NCI-H146 treated with DMSO at 0.1 percent for 48 hours (cell line): ENCODE measurements around the gene SWAP70.

ENCODE experiments used
- DNase-seq: peaks from one replicate; lab custom pipeline; 2025; ENCODE audit not compliant: unreplicated experiment; lab: John Stamatoyannopoulos, UW

Gene SWAP70

DNA sequence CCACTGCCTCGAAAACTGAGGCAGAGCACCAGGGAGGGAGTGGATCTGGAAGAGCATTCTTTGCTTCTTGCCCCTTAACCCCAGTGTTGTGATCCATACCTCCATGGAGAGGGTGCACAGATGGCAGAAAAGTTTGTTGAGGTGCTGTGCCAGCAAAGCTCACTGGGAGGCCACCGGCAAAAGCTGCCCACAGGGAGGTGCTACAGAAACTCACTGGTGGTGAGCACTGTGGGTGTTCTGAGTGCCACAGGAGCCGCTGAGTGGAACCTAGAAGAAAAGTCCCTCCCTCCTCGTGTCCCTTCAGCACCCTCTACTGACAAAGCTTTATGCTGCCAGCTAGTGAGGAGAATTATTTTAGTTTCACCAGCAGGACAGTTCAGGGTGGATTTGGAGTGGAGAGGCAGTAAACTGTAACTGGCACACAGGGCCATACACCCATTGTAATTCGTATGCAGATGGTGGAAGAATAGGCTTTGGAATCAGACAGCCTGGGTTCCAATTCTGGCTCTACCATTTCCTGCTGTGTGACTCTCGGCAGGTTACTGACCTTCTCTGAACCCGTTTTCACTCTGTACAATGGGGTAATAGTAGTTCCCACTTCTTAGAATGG, 84.6 kb downstream of the SWAP70 start:
- peak; percentile 29 for DNase-seq

DNA sequence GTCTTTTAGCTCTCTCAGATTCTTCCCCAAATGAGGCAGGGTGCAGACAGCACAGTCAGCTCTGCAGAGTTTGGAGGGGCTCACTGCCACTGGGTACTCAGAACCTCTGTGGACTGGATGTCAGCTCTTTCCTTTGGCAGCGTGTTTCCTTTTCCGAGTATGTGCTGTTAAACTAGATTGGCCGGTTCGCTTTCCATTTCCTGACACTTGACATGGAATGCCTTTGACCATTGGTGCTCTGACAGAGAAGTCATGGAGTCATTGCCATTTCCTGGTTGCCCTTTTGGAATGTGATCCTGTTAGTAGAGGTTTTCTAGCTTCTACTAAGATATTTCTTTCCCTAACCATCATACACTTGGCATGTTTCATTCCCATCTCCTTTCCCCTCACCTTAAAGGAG, 86.7 kb downstream of the SWAP70 start:
- no peak for DNase-seq

DNA sequence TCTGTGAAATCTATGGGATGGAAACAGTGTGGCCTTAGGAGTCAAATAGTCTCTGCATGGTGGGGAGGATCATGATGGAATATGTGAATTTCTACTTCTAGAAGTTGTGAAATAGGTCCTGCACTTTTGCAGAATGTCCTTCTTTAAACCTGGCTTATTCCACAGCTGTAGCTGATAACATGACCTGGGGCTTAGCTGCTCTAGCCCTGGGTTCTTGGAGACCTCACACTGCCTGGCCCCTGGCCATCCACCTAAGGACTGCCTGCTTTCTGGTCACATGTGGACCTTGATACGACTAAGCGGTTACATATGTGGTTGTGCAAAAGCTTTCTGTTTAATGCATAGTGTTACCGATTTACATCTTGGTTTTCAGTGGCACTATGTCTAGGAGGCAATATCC, 88.2 kb downstream of the SWAP70 start:
- DNase-seq: no peak

DNA sequence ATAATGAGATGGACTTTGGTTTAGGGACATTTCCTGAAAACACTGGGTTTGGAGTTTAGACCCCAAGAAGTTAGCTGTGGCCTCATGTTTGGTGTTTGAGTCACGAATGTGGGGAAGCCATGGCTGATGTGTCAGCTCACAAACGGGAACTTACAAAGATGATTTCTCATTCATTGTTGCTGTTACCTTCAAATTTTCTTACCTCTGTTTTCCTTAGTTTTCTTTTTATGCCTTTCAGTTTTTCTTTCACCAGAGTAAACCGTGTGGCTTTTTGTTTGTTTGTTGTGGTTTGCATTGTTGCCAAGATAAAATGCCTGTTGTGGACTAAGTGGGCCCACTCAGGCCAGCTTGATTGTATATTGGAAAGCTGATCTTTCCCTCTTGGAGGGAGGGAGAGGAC, 89.1 kb downstream of the SWAP70 start:
- DNase-seq: no peak

DNA sequence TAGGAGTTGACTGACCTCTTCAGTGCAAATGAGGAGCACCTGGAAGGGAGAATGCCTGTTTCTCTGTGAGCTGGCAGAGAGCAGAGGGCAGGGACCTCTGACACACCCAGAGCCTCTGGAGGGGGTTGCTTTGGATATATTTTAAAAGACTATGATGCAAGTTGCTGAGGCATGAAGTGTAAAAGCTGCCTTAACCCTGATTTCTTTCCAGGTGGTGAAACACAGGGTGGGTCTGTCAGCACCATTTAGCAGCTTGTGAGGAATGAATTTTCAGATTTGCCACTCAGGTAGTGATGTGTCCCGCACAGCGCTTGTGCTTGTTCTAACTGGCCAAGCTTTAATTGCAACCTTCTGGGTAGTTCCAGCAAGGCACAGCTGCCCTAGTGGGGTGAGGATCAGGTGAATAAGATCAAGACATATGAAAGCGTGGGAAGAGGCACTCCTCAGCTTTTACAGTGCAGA, 90.2 kb downstream of the SWAP70 start:
- DNase-seq: no peak

DNA sequence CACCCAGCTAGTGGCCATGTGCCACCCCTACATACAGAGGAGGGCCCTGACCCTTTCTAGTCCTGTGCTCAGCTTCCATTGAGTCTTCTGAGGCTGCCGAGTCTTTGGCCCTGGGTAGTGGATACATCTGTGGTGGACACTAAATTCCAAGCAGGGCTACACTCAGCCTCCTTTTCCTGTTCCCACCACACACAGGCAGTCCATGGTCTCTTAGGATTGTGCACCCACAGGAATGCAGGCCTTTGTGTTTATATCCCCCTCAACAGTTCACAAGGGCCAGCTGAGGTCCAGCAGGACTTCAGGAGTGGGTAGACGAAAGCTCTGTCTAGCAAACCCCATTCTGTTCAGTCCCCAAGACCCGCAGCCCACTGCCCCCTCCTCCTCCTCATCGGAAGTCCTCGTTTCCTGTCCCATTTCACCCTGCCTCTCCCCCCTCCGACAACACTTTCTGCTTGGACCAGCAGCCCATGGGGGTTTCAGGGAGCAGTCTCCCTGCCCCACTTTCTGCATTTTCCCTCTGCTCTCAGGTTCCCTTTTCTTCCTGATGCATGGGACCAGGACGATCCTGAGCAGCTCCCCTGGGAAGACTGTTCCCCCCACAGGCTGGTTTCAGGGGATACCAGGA, 91.8 kb downstream of the SWAP70 start:
- DNase-seq: no peak

DNA sequence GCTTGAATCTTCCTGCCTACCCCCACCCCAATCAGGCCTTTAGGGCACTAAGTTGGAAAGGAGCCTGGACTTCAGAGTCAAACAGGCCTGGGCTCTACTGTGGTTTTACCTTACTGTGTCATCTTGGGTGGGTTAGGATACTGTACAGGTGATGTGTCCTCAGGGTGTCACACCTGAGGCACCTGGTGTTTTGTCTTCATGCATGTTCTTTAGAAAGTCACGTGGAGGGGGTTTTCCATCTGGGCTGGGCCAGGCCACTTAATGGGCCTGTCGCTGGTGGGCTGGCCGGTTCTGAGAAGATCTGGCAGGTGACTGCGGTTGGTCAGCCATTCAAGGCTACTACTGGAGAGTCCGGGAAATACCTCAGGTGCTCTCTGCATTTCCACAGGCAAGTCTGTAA, 92.6 kb downstream of the SWAP70 start:
- DNase-seq: no peak

DNA sequence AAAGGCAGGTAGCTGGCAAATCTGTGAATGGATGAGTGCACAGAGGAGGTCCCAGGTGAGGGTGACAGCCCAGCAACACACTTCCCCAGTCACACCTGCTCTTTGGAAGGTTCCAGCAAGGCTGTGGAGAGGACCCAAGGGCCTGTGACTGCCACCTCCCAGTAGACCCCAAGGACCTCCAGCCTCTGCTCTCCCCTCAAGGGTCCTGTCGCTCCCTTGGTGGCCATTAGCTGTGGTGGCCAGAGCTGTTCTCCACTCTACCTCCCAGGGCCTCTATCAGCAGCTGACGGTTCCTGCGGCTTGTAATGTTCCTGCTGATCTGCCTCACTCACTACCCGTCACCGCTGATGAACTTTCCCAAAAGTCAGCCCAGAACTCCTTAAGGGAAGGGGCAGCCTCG, 93.0 kb downstream of the SWAP70 start:
- no peak for DNase-seq

DNA sequence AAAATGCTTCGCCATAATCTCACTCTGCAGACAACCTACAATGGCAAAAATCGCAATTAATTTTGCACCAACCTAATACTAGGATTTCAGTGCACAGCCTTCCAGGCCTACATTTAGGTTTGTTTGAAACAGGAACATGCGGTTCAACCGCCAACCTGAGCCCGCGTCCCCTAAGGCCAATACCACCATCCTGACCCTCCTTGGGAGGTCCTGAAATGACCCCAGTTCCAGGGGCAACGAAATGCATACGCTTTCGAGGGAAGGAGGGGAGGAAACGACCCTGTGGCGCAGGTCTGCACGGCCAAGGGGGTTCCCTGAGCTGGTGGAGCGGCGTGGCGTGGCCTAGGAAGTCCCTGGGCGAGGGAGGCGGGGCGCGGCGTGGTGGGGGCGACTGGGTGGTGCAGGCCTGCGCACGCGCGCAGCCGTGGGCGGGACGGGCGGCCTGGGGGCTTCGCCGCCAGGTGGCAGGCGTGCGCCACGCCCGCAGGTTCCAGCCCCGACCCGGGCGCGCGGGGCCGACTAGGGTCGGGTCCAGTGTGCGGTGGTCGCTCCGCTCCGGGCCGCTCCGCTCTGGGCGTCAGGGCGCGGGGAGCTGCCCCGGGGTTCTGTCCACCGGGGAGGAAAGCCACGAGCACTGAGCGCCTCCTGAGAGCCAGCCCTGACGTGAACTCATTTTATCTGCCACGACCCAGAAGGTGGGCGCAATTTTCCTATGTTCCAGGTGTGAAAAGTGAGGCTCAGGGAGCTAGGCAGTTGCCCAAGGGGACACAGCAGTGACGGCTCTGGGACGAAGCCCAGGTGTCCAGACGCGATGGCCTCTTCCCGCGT, 94.1 kb downstream of the SWAP70 start:
- peak; percentile 59 for DNase-seq

DNA sequence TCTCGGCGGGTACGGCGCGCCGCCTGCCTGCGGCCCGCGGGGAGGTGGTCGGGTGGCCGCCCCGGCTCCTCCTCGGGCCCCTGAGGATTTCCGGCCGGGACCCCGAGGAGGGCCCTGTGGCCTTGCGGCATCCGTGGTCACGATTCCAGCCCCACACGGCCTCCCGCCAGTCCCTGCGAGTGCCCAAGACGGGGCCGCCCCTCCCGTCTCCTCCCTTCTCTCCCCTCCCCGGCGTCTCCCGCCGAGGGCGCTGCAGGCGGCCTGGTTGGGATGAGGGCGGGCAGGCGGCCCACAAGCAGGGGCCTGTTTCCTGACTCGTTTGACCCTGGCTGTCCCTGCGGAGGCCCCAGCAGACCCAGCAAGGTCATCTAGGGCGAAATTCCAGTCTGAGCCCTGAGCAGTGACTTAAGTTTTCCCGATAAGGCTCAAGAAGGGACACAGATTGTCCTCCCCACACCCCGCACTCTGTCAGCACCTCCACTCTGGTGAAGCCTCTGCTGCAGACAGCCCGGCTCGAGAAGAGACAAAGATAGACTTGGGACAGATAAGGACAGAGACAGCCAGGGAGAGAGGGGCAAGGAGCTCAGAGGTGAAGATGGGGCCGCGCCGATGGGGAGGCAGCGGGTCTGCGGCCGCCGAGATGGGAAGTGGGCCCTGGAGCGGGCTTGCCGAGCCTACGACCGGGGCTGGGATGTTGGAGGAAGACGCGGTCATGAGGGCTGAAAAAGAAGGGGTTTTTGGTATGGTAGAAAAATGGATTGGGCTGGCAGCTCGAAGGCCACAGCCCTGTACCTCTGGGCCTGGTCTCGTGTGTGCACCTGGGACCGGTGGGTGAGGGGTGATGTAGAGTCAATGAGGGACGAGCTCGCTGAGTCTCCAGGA, 95.0 kb downstream of the SWAP70 start:
- DNase-seq: peak; percentile 59

DNA sequence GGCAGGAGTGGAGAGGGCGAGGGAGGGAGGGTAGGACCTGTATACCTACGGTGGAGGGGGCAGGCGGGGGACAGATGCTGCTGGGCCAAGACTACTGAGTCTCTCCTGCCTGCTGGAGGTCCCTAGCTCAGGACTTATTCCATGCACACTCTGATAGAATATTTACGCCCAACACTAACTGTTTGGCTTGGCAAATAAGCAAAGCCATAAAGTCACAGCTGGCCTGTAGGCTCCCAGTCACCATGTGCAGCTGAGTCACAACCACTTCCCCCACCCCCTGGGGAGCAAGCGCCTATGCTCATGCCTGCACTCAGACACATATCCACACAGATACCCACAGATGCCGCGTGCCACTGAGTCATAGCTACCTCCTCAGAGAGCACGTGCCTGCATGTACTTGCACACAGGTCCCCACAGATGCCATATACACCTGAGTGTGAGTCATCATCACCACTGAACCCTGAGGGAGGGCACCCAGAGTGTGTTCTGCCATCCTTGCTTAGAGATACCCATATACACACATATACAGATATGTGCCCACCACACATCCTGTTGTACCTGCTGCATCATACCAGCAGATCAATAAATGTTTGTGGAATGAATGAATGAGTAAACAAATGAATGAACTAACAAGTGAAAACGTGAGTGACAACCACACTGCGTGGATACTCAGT, 95.8 kb downstream of the SWAP70 start:
- DNase-seq: no peak

DNA sequence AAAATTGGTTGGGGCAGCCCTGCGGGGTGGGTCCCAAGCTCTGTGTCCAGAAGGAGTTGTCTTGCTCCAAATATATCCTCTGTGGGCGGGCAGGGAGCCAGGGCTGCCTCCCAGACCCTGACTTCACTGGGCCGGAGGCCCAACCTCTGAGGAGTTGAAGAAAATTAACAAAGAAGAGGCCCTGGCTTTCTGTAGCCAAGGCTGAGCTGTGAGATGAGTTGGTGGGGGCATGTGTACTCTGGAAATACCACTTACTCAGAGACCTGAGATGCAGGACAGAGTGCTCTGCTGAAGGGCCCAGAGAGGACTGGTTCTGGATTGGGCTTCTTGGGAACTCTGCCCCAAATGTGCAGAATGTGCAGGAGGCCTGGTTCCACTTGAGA, 96.3 kb downstream of the SWAP70 start:
- no peak for DNase-seq

DNA sequence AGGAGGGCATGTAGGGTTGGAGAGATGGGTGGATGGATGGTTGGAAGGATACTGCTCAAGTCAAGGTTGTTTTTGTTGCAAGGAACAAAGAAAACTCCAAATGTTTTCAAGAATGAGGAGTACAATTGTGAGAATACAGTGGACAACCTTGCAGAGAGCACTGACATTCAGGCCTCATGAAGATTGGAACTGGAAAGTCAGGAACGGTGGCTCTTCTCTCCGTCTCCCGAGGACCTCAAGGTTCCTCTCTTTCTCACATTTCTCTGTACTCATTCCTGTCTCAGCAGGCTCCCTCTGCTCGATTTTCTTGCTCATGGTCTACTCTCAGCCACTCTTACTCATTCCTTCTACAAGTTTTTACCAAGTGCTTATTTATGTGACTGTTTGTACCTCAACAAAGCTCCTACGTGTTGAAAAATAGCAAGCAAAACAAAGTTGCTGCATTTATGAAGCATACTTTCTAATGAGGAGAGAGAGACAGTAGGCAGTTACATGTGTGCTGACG, 97.6 kb downstream of the SWAP70 start:
- no peak for DNase-seq

DNA sequence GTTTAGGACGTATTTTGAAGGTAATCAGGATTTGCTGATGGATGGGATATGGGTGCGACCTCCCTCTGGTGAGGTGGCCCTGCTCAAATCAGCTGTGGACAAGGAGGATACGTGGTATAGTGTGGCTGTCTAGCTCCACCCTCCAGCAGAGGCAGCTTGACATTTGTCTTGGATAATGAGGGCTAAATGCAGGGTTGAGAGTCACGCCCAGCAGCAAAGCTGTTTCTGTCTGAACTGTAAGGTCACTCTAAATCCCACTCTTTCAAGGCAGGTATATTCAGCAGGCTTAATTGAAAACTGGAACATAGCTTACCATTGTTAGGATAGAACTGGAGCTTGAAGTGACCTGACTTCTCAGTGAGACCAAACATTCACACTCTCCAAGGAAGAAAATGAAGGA, 98.7 kb downstream of the SWAP70 start:
- no peak for DNase-seq

DNA sequence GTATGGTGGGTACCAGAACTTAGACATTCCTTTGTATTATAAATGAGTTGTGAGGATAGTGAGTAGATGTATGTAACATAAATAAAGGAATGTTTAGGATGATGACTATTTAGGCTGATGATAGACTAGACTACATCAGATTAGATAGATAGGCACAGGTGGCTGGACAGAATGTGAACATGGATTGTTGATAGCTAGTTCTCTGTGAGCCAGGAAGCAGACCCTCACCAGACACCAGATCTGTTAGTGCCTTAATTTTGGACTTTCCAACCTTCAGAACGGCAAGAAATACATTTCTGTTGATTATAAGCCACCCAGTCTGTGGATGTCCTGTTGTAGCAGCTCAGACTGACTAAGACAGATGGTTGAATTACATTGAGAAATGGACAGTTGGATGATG, 99.4 kb downstream of the SWAP70 start:
- no peak for DNase-seq

DNA sequence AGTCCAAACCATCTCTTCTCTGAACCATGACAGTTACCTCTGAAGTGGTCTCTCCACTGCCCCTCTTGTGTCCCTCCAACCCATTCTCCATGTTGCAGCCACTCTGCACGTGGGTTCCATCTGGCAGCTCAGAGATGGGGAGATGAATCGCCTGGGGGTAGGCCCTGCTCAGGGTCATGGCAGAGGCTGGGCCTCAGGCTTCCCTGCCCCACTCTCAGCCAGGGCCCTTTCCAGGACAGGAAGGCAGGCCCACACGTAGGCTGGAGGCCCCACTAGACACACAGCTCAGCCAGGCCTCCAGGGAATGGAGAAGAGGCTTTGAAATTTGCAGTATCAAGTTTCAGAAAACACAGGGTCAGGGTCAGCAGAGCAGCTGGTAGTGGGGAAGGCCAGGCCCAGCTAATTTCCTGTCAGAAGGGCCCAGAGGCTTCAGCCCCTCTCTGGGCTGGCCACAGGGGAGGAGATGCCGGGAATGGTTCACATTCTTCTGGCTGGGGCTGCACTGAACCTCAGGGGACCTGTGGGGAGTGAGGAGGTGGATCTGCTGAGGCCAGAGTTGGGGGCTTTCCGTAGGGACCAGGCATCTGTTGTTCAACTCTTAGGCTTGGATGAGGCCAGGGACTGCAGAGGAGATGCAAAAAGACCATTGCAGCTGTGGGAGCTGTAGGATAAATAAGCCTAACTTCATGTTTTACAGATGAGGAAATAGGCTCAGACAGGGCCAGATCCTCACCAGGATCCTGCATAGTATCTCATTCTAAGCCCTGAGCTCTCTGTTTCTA, 101.6 kb downstream of the SWAP70 start:
- peak; percentile 65 for DNase-seq

DNA sequence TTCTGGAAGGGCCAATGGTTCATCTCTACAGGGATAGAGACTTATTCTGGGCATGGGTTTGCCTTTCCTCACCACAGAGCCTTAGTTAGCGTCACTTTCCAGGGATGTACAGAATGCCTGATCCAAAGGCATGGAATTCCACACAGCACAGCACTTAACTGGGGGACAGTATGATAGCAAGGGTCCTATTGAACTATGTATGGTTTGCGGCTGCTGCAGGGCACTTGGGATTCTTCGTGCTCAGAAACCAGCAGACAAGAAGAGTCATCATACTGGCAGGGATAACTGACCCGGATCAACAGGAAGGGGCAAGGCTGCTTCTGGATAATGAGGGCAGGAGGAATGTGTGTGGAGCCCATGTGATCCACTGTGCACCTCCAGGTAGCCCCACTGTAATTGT, 105.7 kb downstream of the SWAP70 start:
- no peak for DNase-seq

DNA sequence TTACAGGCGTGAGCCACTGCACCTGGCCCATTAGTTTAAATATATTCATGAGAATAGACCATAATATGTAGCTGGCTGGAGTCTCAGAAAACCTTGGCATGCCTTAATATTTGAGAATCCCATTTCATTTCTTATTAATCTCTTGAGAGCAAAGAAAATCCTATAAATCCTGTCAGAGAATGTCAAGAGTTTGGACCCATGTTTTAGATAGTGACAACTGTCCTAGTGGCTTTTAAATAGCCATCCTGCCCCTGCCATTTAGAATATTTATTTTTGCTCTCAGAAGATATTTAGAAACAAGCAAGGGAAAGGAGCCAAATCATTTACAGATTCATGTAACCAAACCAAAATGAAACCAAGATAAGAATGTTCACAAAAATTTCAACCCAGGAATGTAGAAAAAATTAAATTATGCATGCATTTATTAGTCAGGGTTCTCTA, 107.2 kb downstream of the SWAP70 start:
- DNase-seq: no peak

DNA sequence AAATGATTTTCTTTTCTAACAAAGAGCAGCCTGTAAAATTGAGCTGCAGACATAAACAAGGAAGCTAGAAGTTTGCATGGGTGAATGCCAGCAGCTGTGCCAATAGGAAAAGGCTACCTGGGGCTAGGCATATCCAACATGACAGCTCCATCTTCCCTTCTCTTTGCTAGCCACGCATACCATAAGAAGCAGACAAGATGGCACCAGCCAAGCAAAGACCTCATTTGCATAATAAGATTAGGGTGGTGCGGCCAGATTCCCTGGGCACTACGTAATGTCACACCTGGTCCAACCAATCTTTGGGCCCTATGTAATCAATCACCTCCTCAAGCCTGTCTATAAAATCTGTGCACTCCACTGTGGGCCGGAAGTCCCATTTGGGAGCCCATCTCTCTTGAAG, 108.3 kb downstream of the SWAP70 start:
- DNase-seq: no peak

DNA sequence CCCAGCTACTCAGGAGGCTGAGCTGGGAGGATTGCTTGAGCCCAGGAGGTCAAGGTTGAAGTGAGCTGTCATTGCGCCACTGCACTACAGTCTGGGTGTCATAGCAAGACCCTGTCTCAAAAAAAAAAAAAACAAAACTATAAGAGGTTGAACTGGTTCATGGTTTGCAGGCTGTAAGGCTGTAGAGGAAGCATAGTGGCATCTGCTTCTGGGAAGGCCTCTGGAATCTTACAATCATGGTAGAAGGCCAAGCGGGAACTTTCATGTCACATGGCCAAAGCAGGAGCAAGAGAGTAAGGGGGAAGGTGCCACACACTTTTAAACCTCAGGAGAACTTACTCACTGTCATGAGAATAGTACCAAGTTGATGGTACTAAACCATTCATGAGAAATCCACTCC, 109.6 kb downstream of the SWAP70 start:
- DNase-seq: no peak
